HG03565 (cell line): Measurements from ENCODE around the gene PER1.
A peak's percentile ranks its signal among the peaks of the same experiment; 100 is the strongest.

Experiments used
- ATAC-seq: cut with Tn5 transposase; IDR thresholded peaks from one replicate; pipeline ENCODE4 v1.9.1; 2021; ENCODE audit warnings: mild to moderate bottlenecking, moderate library complexity; ENCODE audit not compliant: unreplicated experiment

PER1 gene

DNA sequence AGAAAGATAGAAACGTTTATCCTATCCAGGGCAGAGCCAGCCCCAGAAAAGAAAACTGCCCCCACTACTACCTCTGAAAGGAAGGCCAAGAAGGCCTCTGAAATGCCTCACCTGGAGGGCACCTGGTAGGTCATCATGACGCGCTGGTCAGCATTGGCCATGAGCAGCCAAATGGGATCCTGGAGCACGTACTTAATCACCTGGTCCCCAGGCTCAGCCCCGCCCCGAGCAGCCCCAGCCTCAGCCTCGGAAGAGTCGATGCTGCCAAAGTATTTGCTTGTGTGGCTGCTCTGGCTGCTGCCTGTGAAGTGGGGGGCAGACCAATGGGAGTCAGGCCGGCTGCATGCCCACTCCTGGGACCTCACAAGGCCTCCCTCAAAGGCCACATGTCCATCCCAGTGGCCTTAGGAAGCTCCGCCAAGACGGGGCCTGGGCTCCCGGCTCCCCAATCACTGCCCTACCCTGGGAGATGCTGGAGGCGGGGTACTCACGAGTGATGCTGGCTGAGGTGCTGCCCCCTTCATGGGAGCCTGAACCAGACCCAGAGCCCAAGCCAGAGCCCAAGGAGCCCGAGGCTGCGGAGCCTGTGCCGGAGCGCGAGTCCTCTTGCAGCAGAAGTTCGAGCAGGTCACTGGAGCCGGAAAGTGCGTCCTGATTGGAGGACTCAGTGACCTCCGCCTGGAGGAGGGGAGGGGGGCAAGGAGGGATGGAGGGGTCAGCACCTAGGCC is 9.9 kb downstream of the PER1 start:
- no peak for ATAC-seq

- ATAC-seq: no peak
Observed at GRCh38 chr17:8141741-8142140, 10.5 kb downstream of the PER1 start.

DNA sequence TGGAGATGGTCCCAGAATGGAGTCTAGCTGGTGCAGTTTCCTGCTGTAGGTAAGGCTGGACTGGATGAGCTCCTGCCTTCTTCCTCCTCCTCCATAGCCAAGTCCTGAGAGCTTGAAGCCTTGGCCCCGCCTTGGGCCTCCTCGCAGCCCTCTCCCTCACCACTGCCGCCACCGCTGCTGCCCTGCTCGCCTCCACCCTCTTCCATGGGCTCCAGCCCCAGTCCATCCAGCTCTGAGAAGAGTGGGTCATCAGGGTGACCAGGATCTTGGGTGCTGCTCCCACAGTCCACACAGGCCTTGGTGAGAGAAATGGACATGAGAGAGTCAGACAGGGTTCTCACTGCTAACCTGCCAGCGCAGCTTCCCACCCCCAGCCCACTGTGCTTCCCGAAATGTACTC is 11.2 kb downstream of the PER1 start:
- ATAC-seq: no peak

GRCh38 chr17:8140065-8141029 is 11.9 kb downstream of the PER1 start:
- no peak for ATAC-seq

DNA sequence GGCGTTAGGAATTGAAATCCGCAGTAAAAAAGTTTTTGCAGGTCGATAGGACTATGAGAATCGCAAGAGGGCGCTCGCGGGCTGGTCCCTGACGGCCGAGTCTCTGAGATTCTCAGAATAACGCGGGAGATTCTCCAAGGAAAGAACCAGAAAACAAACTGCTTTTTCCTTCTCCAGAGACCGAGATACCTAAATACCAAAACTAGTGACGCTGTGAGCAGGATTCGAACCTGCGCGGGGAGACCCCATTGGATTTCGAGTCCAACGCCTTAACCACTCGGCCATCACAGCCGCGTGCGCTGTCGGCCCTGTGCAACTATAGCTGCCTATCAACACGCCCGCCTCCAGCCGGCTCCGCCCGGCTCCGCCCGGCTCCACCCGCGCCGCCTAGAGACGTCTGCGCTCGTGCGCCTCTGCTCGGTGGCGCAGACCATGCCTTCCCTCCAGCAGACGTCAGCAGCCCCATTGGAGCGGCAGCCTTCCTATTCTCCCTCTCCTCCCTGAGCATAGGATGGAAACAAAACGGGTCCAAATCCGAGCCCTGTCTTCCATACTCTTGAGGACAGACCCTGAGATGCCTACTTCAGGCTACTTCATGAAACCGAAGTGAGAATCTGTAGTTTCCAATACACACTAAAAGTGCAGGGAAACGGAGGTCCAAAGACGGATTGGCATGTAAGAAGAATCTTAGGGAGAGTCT is 13.4 kb downstream of the PER1 start:
- peak; percentile 59 for ATAC-seq

DNA sequence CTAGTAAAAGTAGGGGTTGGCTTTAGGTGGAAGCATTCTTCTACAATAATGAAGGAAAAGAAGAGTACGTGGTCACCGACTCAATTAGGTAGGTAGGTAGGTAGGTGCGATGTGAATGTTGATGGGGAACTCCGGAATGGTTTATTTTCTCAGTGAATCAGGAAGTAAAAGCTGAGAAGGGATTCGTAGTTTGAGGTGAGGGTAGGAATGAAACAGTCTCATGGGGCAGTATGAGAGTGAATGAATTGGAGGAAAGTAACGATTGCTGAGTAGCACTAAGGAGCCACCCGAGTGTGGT is 13.9 kb downstream of the PER1 start:
- ATAC-seq: no peak

- ATAC-seq: no peak
Observed at GRCh38 chr17:8137645-8138373, 14.4 kb downstream of the PER1 start.

DNA sequence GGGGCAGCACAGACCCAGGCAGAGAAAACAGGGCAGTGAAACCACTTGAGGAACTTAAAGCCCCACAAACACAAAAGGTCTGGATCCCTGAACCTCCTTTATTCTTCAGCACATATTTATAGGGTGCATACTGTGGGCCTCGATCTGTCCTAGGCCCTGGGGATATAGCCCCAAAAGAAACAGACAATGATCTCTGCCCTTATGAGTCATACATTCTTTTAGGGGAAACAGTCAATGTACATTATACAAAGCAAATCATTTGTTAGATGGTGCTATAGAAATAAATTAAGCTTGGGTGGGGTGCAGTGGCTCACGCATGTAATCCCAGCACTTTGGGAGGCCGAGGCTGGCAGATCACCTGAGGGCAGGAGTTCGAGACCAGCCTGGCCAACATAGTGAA is 18.3 kb downstream of the PER1 start:
- no peak for ATAC-seq

- no peak for ATAC-seq
Observed at GRCh38 chr17:8133399-8133798, 18.8 kb downstream of the PER1 start.

- ATAC-seq: no peak
Observed at GRCh38 chr17:8131844-8132441, 20.3 kb downstream of the PER1 start.

GRCh38 chr17:8128125-8128784 is 23.9 kb downstream of the PER1 start:
- ATAC-seq: no peak

DNA sequence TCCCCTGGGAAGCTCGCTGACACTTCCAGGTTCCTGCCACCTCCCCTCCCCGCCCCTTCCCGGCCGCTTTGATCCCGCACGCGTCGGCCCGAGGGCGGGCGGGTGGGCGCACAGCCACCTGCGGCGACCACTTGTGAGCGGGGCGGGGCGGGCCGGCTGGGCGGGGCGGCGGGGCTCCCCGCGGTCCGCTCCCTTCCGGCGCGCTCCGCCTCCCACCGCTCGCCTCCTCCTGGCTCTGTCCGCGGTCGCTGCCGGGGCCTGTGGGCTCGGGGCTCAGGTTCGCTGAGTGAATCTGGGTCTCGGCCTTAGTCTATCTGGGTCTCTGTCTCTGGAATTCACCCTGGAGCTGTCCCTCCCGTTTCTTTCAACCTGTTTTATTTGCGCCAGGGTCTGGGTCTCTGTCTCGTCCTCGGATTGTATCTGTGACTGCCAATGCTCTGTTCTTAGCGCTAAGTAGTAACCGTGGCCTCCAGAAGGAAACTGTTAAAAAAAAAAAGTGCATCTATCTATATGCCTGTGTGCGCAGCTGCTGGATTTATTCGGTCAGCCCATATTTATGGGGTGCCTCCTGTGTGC is 25.6 kb downstream of the PER1 start:
- ATAC-seq: no peak

- ATAC-seq: no peak
Observed at GRCh38 chr17:8125947-8126490, 26.2 kb downstream of the PER1 start.

DNA sequence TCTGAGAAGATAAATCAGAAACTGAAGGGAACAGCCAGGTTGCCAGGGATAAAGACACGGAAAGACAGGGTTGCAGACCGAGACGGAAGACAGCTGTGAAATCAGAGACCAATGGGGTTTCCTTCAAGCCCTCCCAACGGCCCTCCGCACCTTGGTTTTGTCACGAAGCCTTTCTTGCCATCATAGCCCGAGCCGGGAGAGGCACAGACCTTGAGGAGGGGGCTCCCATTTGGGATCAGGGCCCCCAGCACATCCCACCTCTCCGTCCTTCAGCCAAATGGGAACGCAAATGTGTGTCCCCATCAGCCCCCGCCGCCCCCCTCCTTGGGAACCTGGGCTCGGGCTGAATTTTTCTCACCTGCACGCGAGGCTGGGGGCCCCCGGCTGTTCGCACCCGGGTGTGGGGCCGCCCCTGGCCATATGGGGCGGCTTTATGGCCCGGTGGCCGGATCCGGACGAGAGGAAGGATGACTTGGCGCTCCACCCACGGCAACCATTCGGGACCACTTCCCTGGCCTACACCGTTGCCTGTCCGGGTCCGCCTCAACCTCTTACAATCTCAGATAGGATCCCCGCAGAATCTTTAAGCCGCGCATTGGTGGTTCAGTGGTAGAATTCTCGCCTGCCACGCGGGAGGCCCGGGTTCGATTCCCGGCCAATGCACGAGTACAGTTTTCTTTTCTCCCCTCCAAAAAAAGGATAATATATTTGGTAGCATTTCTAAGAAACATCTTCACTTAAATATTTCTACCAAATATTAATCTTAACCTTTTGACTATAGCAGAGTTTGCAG is 26.9 kb downstream of the PER1 start:
- no peak for ATAC-seq

DNA sequence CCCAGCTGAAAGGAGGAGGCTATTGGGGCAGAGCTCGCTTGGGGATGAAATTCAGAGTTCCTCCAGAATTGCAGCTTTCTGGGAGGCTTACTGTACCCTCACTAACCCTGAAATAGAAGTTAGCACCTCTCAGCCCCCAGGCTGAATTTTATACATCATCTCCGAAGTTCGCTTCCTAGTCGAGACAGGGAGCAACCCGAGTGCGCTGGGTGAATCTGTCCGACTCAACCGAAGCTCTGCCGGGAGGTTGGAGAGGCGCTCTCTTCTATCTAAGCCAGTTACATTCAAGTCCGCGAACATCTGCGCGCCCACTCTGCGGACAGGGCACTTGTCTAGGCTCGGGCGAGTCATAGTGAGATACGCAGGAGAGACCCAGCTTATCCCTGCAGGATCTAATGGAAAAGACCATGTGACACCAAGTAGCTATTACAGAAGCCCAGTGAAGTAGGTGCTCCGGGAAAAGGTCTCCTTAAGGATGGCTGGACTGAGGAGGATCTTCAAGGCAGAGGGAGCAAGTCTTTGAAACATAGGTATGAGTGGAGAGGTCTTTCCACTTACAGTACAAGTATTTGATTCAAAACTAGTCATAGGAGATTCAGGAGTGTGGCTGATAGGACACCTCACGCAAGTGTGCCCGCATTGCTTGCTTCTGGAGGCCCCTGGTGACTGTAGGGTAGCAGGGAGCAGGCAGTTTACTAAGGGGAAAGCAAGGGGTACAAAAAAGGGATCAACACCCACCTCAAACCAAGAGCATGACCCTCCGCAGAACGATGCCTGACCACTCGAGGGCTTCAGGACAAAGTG is 27.7 kb downstream of the PER1 start:
- no peak for ATAC-seq

GRCh38 chr17:8123695-8124349 is 28.4 kb downstream of the PER1 start, which contains the start of gene HES7:
TSS of gene HES7 (minus strand) at chr17:8124106. CDS start at chr17:8124084, 22 bp downstream.
- no peak for ATAC-seq
